HG03097 (cell line): ENCODE measurements around the gene TBL3.

Source experiments
- ATAC-seq: cut with Tn5 transposase; IDR thresholded peaks from one replicate; pipeline ENCODE4 v1.9.1; 2021; ENCODE audit not compliant: unreplicated experiment, low FRiP score

TBL3 gene

DNA sequence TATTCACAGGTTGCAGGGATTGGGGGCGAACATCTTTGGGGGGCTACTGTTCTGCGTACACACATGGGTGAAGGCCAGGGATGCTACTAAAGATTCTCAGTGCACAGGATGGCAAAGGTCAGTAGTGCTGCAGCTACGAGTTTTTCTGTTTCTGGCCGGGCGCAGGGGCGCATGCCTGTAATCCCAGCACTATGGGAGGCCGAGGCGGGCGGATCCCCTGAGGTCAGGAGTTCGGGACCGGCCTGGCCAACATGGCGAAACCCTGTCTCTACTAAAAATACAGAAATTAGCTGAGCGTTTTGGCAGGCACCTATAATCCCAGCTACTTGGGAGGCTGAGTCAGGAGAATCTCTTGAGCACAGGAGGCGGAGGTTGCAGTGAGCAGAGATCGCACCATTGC lies 41.7 kb downstream of the TBL3 start:
- ATAC-seq: no peak

DNA sequence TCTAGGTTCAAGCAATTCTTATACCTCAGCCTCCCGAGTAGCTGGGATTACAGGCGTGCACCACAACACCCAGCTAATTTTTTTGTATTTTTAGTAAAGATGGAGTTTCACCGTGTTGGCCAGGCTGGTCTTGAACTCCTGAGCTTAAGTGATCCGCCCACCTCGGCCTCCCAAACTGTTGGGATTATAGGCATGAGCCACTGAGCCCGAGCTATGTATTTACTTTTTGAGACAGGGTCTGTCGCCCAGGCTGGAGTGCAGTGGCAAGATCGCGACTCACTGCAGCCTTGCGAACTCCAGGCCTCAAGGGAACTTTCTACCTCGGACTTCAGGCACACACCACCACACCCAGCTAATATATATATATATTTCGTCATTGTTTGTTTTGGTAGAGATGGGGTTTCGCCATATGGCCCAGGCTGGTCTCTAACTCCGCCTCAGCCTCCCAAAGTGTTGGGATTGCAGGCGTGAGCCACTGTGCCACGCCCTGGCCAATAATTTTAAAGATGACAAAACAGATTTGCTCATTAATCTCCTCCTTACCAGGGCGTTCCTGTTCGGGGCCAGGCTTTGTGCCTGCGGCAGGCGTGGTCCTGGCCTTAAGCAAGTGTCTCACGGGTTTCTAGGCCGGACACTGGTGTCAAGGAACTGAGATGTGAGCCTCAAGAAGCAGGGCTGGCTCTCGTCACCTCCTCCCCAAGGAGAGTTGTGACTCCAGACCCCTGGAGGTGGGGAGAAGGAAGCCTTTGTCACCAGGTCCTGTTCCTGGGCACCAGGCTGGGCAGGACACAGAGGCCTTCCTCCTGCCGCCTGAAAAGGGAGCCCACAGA lies 43.5 kb downstream of the TBL3 start:
- no peak for ATAC-seq

DNA sequence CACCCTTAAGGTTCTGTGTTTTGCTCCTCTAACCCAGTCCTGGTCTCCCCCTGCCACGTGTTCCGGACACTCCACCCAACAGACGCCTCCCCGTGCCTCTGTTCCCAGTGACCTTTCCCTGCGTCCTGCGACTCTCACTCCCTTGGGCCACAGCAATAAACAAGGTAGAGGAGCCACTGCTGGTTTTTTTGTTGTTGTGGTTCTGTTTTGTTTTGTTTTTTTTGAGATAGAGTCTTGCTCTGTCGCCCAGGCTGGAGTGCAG lies 44.0 kb downstream of the TBL3 start:
- ATAC-seq: no peak

DNA sequence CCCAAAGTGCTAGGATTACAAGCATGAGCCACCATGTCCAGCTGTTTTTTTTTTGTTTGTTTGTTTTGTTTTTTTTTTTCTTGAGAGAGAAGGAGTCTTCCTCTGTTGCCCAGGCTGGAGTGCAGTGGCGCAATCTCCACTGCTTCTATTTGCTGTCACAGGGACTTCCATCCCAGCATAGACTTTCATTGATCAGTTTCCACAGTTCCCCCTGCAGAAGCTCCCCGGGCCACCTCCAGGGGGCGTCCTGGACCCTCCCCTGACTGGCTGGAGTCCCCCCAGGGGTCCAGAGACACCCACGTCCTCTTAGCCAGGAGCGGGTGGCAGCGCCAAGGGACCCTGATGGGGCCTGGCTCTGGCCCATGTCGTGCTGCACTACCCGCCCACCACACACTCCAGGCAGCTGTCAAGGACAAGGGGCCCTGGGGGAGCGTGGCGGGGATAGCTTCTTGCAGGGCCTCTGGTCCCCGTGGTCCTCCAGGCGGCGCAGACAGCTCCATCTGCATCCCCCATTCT lies 44.6 kb downstream of the TBL3 start:
- ATAC-seq: no peak

DNA sequence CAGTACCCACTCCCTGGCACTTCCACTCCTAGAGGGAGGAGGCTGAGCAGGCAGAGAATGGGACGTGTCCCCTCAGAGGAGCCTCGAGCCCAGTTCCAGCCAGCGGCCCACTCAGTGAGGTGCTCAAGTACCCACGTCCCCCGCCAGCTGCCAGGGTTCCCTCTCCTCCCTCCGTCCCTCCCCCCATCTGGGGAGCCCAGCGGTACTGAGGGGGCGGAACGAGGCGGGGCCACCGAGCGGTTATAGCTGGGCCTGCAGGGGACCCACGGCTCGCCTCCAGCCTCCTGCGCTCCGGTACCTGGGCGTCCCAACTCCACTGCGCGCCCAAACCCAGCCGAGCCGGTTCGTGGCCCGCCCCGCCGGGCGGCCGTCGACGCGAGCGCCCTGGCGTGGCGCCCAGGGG lies 47.7 kb downstream of the TBL3 start, which contains the start of gene NPW:
NPW (plus strand) TSS at position 268 of the 403 bp plus-strand sequence.
- no peak for ATAC-seq

DNA sequence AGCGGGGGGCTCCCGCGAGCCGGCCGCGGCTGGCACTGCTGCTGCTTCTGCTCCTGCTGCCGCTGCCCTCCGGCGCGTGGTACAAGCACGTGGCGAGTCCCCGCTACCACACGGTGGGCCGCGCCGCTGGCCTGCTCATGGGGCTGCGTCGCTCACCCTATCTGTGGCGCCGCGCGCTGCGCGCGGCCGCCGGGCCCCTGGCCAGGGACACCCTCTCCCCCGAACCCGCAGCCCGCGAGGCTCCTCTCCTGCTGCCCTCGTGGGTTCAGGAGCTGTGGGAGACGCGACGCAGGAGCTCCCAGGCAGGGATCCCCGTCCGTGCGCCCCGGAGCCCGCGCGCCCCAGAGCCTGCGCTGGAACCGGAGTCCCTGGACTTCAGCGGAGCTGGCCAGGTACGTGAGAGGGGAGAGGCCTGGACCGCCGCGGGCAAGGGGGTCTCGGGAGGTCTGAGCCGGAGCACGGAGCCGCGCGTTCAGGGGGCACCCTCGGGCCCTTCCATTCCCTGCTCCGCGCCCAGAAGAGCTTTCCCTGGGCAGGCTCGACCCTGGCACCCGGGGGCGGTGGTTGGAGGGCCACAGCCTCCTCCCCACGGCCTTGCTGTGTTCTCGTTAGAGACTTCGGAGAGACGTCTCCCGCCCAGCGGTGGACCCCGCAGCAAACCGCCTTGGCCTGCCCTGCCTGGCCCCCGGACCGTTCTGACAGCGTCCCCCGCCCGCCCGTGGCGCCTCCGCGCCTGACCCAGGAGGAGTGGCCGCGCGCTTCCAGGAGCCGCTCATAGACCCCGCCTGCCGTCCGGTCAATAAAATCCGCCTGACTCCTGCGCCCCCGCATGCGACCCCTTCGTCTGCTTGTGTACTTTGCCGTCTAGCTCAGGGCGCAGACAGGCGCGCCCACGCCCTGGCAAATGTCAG lies 48.3 kb downstream of the TBL3 start:
- ATAC-seq: no peak

DNA sequence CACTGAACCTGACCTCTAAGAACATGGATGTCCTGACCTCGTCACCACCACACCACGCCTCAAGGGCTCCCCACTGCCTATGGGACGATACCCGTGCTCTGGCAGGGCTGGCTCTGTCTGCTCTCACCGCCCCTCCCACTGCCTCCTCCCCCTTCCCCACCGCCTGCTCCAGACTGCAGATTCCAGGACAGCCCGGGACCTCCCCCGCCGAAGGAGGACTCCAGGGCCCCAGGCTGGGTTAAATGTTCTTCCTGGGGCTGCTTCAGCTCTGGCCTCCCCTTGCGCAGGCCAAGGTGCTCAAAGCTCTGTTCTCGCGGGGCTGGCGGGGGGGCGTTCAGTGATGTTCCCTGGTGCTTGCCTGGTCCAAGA lies 50.9 kb downstream of the TBL3 start:
- ATAC-seq: no peak

DNA sequence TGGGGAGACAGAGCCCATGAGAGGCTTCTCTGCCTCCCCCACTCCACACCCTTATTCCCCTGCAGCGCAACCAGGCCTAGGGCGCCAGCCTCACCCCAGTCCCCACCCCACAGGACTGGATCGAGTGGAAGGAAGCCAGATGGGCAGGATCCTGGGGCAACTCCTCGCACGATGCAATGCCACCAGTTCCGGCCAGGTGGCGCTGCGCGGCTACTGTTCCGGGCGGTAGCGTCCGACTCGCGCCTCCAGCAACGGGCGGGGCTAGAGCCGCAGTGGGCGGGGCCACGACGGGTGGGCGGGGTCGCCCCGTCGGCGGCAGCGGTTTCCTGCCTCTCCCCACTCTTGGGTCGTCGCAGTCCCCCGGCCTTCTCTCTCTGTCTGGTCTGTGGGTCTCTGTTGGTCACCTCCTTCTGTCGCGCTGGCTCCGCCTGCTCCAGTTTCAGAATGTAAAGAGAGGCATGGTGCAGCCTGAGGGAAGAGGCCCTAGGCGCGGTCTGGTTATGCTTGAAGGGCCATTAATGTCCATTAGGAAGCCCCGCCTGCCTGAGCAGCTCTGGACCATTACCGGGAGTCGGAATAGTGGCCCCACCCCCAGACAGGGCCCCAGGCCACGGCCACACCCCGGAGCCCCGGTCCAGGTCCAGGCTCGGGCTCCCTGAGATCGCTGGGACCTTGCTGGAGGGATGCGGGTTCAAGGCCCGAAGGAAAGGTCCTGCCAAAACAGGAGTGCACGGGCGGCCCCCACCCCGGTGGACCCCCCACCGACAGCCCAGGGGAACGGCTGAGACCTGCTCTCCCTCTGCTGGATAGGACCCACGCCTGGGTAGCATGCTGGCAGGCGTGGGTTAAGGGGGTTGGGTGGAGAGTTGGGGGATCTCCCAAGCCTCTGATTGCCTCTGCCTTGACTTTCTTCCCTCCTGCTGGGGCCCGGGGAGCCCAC lies 51.5 kb downstream of the TBL3 start:
- ATAC-seq: no peak

DNA sequence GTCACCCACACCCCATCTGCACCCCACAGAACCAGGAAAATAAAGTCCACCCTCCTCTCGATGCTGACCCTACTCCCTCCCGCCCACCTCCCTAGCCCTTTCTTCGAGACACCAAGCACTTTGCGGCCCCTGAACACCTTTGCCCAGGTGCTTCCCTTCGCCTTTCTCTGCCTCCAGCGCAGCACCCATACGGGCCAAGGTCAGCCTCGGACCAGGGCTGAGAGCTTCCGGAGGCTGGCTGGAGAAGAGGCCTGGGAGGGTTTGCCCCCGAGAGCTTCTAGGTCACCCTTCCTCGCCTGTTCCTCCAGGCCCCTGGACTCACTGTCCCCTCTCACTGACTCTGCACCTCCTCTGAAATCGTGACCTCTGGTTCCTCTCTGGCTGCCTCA lies 52.2 kb downstream of the TBL3 start:
- ATAC-seq: no peak

DNA sequence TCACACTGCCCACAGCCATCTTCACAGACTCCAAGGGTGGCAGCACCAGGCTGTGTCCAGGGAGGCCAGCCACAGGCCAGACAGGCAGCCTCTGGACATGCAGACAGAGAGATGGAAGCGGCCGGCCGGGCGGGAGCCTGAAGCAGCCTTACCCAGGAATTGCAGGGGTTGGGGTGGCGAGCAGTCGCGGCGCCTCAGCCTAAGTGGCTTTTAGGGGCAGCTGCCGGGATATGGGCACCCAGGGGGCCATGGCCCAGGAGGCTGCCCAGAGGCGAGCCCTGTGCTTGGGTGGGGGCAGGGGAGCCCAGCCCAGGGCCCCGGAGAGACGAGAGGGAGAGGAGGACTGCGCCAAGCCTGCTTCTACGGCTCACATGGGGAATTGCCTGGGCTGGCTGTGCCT lies 53.4 kb downstream of the TBL3 start:
- ATAC-seq: no peak

DNA sequence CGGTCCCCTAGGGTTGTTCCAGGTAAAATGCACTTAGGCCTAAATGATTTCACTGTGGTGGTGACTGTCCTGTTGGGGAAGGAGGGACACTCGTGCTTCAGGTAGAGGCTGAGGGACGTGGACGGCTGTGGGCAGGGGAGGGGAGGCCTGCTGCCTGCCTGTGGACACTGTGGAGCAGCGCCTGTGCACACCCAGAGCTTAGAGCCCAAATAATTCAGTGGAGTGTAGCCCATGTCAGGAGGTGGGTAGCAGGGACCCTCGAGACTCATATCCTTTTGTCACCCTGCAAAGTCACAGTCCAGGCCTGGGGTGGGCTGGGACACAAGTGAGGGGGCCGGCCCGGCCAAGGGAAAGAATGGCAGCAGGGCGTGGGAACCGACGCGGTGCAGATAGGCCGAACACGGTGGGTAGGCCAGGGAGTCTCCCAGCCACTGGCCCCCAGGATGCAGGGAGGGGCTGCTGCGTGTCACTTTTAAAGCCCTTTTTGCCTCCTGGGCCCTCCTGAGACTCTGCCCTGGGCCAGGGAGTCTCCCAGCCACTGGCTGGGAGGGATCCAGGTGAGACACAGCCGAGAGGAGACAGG lies 54.1 kb downstream of the TBL3 start:
- no peak for ATAC-seq

DNA sequence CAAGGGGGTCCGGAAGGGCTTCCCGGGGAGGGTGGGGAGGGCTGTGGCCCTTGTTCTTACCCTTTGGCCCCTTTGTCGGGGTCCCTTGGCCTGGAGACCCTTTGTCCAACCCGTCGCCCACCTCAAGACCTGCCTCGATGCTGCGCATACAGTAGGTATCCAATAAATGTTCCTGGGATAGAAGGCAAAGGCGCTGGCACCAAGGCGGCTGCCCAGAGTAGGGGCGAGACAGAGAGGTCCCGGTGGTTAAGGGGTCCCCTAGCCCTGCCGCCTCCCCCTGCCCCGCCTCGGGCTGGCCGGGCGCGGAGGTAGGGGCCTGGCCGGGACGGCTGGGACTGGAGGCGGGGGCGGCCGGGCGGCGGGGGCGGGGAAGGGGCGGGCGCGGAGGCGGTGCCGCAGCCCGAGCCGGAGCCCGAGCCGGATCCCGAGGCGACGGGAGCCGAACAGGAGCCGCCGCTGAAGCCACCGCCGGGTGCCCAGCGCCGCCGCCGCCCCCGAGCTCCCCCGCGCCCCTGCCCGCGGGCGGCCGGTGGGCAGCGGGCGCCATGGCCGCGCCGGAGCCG lies 54.7 kb downstream of the TBL3 start, which contains the start of gene NHERF2:
NHERF2 (plus strand) TSS at position 442 of the 563 bp plus-strand sequence; CDS start at position 546, 104 bp downstream.
- no peak for ATAC-seq

DNA sequence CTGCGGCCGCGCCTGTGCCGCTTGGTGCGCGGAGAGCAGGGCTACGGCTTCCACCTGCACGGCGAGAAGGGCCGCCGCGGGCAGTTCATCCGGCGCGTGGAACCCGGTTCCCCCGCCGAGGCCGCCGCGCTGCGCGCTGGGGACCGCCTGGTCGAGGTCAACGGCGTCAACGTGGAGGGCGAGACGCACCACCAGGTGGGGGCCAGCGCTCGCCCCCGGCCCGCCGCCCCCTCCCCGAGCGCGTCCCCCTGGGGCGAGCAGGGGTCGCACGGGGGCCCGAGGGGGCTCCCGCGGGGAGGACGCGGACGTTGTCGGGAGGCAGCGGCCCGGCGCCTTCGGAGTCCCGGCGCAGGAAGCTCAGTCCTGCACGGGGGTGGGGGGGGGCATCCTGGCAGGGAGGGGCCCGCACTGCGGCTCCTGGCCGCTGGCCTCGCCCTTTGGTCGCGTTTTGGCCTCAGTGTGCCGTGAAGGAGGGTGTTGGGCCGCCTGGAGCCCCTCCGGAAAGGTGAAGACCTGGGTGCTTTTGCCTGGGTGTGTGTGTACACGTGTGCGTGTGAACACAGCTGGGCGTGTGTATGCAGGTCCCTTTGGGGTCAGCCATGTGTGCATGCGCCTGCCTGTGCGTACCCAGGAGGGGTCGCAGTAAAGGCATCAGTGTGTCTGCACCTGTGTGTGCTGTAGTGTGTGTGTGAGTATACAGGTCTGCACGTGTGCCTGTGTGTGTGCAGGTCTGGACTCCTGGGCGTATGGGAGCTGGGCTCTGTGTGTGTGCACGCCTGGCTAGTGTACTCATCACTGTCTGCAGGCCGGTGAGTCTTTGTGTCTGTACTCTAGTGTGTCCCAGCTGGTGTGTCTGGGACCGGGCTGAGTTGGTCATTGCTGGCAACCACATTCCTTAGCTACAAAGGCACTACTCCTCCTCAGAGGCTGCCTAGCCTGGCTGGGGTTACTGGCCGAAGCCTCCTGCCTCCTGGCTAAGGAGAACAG lies 55.5 kb downstream of the TBL3 start:
- no peak for ATAC-seq

DNA sequence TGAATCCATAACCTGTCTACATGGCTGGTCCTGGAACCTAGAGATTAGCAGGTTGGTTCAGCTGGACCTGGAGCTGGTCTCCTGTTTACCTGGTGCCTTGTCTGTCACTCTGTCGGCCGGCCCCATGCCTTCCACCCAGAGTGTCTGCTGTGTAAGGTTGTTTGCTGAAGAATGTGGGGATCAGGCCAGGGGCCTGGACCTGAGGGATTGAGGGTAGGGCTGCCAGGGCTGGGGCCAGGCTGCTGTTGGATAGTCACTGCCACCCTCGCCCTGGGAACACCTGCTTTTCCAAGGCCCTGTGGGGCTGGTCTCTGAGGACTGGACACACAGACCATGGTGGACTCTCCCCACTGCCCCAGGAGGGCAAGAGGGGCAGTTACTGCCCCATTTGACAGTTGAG lies 56.3 kb downstream of the TBL3 start:
- no peak for ATAC-seq

DNA sequence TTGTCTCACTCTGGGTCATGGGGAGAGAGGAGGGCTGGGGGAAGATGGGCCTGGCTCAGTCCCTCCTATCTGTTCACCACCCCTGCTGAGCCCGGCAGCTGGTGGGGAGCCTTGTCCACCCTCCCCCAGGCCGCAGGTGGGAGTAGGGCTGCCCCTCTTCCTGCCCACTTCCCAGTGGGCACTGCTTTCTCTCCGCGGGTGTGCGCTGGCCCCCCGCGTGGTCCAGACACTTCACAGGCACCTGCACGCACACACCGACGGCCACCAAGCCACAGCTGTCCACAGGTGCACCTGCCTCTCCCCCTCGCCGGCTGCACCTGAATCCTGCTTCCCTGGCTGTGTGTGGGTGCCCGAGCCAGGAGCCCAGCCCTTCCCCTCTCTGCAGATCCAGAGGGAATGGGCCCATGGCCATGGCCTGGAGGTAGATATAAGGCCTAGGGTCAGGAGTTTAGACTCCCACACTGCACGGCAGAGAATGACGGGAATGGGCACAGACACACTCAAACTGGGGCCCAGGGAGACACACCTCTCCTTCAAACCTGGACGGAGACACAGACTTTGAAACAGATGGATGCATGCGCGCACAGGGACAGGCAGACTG lies 56.9 kb downstream of the TBL3 start:
- ATAC-seq: no peak

DNA sequence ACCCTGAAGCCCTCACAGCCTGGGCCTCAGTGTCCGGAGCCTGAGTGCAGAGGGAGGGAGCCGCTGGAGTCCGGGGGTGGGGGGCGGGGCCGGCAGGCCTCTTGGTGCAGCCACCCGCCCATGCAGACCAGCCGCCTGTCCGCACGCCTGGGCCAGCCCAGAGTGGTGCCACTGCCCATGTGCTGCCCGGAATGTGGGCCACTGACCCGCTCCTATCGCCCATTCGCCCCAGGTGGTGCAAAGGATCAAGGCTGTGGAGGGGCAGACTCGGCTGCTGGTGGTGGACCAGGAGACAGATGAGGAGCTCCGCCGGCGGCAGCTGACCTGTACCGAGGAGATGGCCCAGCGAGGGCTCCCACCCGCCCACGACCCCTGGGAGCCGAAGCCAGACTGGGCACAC lies 57.5 kb downstream of the TBL3 start:
- ATAC-seq: no peak

DNA sequence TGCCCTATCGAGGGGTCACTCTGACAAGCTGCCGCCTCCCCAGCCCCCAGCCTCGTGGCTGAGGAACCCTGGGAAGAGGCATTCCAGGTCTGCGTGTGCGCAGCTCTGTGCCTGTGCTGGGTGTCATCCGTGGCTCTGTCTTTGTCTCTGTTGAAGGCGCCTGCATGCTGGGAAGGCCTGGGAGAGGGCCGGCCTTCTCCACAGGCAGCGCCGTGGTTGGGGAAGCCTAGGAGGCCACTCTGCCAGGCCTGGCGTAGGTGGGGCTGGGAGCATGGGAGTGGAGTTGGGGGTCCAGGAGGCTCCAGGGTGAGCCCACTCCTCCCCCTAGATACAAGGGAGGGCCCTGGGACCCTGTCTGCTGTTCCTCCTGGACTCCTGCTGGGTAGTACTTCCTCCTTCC lies 58.2 kb downstream of the TBL3 start:
- ATAC-seq: no peak

DNA sequence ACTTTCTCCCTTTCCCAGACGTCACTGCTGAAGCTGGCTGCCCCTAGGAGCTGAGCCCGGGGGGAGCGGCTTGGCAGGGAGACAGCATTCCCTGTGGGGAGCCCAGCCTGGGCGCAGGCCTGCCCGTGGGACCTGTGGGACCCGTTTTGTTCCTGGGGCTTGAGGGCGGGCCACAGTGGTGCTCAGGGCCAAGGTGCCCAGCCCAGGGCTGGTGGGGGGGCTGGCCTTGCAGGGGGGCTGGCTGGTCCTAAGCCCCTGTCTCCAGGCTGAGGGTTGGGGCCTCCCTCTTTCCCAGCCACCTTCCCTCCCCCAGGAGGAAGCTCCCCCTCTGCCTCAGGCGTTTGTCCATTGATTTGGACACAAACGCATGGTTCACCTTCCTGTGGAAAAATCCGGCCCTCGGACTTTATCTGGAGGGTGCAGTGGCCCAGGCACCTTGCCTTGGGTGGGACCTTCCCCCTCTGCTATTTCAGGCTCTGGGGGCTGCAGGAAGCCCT lies 59.3 kb downstream of the TBL3 start:
- ATAC-seq: no peak
